Measurements from ENCODE around the gene CCDC73. TPM values are rescaled to one million over a fixed set of nuclear protein-coding genes. Genes with fewer than 3 reads are reported as not detected.
"Not testable (repeated sequence)": the region's sequence is repeated elsewhere in the genome, so short reads cannot be mapped to it uniquely, and the experiment has no call there.

Gene CCDC73
- total RNA-seq, 1 donor from 2014 or later, result 0.27 TPM

- Mint-ChIP-seq H3K27ac (peak overlapping the region; percentile 64), H3K9me3 (peaks cover 6% of the 10 kb centered on the region), H3K4me1 (peaks cover 35% of the 10 kb centered on the region), H3K4me3 (no peak overlapping the region), H3K27me3 (ENCODE audit: low read depth) (no peaks in the 10 kb centered on the region), H3K36me3 (peaks cover 31% of the 10 kb centered on the region)
- no peak for TF ChIP-seq CTCF (IDR thresholded peaks at IDR 0.05; ENCODE audit: unreplicated experiment)
- no peak for DNase-seq (ENCODE audit: low spot score in 2 of 2, unreplicated experiment in 2 of 2)
Observed at GRCh38 chr11:32602657-32603415, 191.6 kb downstream of the CCDC73 start.

GRCh38 chr11:32597921-32598320 lies 196.5 kb downstream of the CCDC73 start:
- TF ChIP-seq CTCF (IDR thresholded peaks at IDR 0.05; ENCODE audit: unreplicated experiment), result no peak
- peaks cover 41% of the 10 kb centered on the region for H3K4me1 Mint-ChIP-seq
- no peaks in the 10 kb centered on the region for H3K9me3 Mint-ChIP-seq
- no peaks in the 10 kb centered on the region for H3K27me3 Mint-ChIP-seq (ENCODE audit: low read depth)
- H3K4me3 Mint-ChIP-seq, result no peak overlapping the region
- H3K36me3 Mint-ChIP-seq, result peaks cover 35% of the 10 kb centered on the region
- H3K27ac Mint-ChIP-seq, result peak overlapping the region; percentile 43
- DNase-seq (ENCODE audit: low spot score in 2 of 2, unreplicated experiment in 2 of 2), result no peak

GRCh38 chr11:32596114-32596513 lies 198.3 kb downstream of the CCDC73 start:
- H3K27me3 Mint-ChIP-seq (ENCODE audit: low read depth); H3K4me3 Mint-ChIP-seq; DNase-seq (ENCODE audit: low spot score in 2 of 2, unreplicated experiment in 2 of 2); H3K9me3 Mint-ChIP-seq: not testable (repeated sequence)
- Mint-ChIP-seq H3K4me1 (peaks cover 28% of the 10 kb centered on the region), H3K27ac (peak overlapping the region; percentile 79), H3K36me3 (peaks cover 46% of the 10 kb centered on the region)

- DNase-seq (ENCODE audit: low spot score in 2 of 2, unreplicated experiment in 2 of 2), result no peak
- H3K4me3 Mint-ChIP-seq, result no peak overlapping the region
- H3K36me3 Mint-ChIP-seq, result peaks cover 52% of the 10 kb centered on the region
- H3K27me3 Mint-ChIP-seq (ENCODE audit: low read depth), result no peaks in the 10 kb centered on the region
- no peaks in the 10 kb centered on the region for H3K9me3 Mint-ChIP-seq
- H3K27ac Mint-ChIP-seq, result no peak overlapping the region
- no peak for TF ChIP-seq CTCF (IDR thresholded peaks at IDR 0.05; ENCODE audit: unreplicated experiment)
- peaks cover 21% of the 10 kb centered on the region for H3K4me1 Mint-ChIP-seq
Observed at GRCh38 chr11:32594272-32594671, 200.2 kb downstream of the CCDC73 start.

GRCh38 chr11:32586576-32587190 lies 207.8 kb downstream of the CCDC73 start:
- peak overlapping the region; percentile 89 for H3K4me3 Mint-ChIP-seq

More at GRCh38 chr11:32586576-32587190, 207.8 kb downstream of the CCDC73 start:
- H3K36me3 Mint-ChIP-seq, result peaks cover 19% of the 10 kb centered on the region
- DNase-seq (ENCODE audit: low spot score in 2 of 2, unreplicated experiment in 2 of 2), result no peak
- no peaks in the 10 kb centered on the region for H3K9me3 Mint-ChIP-seq
- H3K27ac Mint-ChIP-seq, result peak overlapping the region; percentile 82
- H3K4me1 Mint-ChIP-seq, result peaks cover 31% of the 10 kb centered on the region
- H3K27me3 Mint-ChIP-seq (ENCODE audit: low read depth), result no peaks in the 10 kb centered on the region
- TF ChIP-seq CTCF (IDR thresholded peaks at IDR 0.05; ENCODE audit: unreplicated experiment), result no peak

Measured in mesothelial cell of epicardium (in vitro differentiated cells).